Naive thymus-derived CD4-positive, alpha-beta T cell (primary cell): ENCODE results near the gene SHB. TPM values are rescaled to one million over a fixed set of nuclear protein-coding genes. Genes with fewer than 3 reads are reported as not detected.

ENCODE experiments used
- ATAC-seq: fragments of 150-1000 bp; cut with Tn5 transposase; 2 replicates; pipeline ENCODE4 v1.10.0; 2021; ENCODE audit warnings: mild to moderate bottlenecking, moderate library complexity
- CTCF ChIA-PET: fragments of 350-600 bp; sonication (Branson Sonifier 250); formaldehyde crosslinking; loops from one replicate; lab custom pipeline; 2021; ENCODE audit warnings: antibody characterized with exemption; lab: Charles Lee
- POLR2A ChIA-PET: fragments of 350-600 bp; sonication (Branson Sonifier 250); formaldehyde crosslinking; loops from one replicate; lab custom pipeline; 2021; ENCODE audit warnings: antibody characterized with exemption, inconsistent platforms; lab: Charles Lee
- DNase-seq, 9 donors: peaks; one replicate each; pipeline versions ENCODE4 v3.0.0 to v3.0.0-alpha.2; 2020 to 2022; ENCODE audit warnings: mixed read lengths in 1 of 9
- H3K27ac ChIP-seq: one replicate; pipeline ENCODE4 v1.7.0; 2013; ENCODE audit warnings: mild to moderate bottlenecking, low read depth, low read length, moderate library complexity
- H3K27me3 ChIP-seq, 2 donors: one replicate each; pipeline ENCODE4 v1.7.0; 2013; ENCODE audit warnings: low read length in 2 of 2, mild to moderate bottlenecking in 2 of 2, moderate library complexity in 2 of 2; ENCODE audit not compliant: control insufficient read depth in 2 of 2, insufficient read depth in 2 of 2
- H3K36me3 ChIP-seq, 3 experiments: 1 replicate in 2 of 3; 2 replicates in 1 of 3; pipeline ENCODE4 v1.7.0; 2013; ENCODE audit warnings: low read length in 3 of 3, mild to moderate bottlenecking in 3 of 3, moderate library complexity in 1 of 3; ENCODE audit not compliant: insufficient read depth in 3 of 3, control insufficient read depth in 2 of 3
- H3K4me1 ChIP-seq, 2 donors: one replicate each; pipeline ENCODE4 v1.7.0; 2013; ENCODE audit warnings: low read length in 2 of 2, mild to moderate bottlenecking in 2 of 2, moderate library complexity in 1 of 2; ENCODE audit not compliant: control insufficient read depth in 2 of 2, insufficient read depth in 2 of 2
- H3K4me3 ChIP-seq: 2 replicates; pipeline ENCODE4 v1.7.0; 2013; ENCODE audit warnings: mild to moderate bottlenecking, low read length
- H3K9me3 ChIP-seq, 3 experiments: 1 replicate in 2 of 3; 2 replicates in 1 of 3; pipeline ENCODE4 v1.7.0; 2013; ENCODE audit warnings: low read length in 3 of 3; ENCODE audit not compliant: control insufficient read depth in 2 of 3
- H3K27ac Mint-ChIP-seq, 9 donors: one replicate each; pipeline ENCODE4 v1.8.0; 2020 to 2022; ENCODE audit warnings: mixed read lengths in 9 of 9, mild to moderate bottlenecking in 8 of 9, moderate library complexity in 5 of 9, inconsistent platforms in 2 of 9
- H3K27me3 Mint-ChIP-seq, 5 donors: one replicate each; pipeline ENCODE4 v1.8.0; 2021 to 2022; ENCODE audit warnings: mixed read lengths in 5 of 5, mild to moderate bottlenecking in 1 of 5
- H3K36me3 Mint-ChIP-seq, 5 donors: one replicate each; pipeline ENCODE4 v1.8.0; 2020 to 2022; ENCODE audit warnings: mixed read lengths in 5 of 5, mild to moderate bottlenecking in 3 of 5, inconsistent platforms in 1 of 5
- H3K4me1 Mint-ChIP-seq, 7 donors: one replicate each; pipeline ENCODE4 v1.8.0; 2020 to 2022; ENCODE audit warnings: mixed read lengths in 7 of 7, mild to moderate bottlenecking in 3 of 7, inconsistent platforms in 1 of 7
- H3K4me3 Mint-ChIP-seq, 10 donors: one replicate each; pipeline ENCODE4 v1.8.0; 2020 to 2022; ENCODE audit warnings: mild to moderate bottlenecking in 10 of 10, mixed read lengths in 10 of 10, moderate library complexity in 6 of 10, inconsistent platforms in 2 of 10
- H3K9me3 Mint-ChIP-seq, 11 donors: one replicate each; pipeline ENCODE4 v1.8.0; 2020 to 2022; ENCODE audit warnings: mixed read lengths in 11 of 11, mild to moderate bottlenecking in 4 of 11, inconsistent platforms in 1 of 11, moderate library complexity in 1 of 11
- intact Hi-C, 2 donors: fragments of 100-400 bp; cut with micrococcal nuclease; formaldehyde crosslinking; loops; one replicate each; pipeline ENCODE4 v1.15.1; 2023
- polyA plus RNA-seq, 2 donors: library from polyadenylated mRNA; unstranded; fragments of 300-500 nt; fragmentation: Illumina TruSeq; gene quantifications; one replicate each; pipeline ENCODE4 v1.2.3, GENCODE V29; 2021
- total RNA-seq, 6 experiments: library from RNA in 5 of 6; stranded (reverse) in 5 of 6; gene quantifications; 1 replicate in 5 of 6; 2 replicates in 1 of 6; pipeline ENCODE4 v1.2.3 and lab custom pipeline; 2021 to 2026

The SHB gene
- total and polyA plus RNA-seq, 7 experiments from 2014 or later, result 0.15 to 2.0 (median 0.68) TPM

DNA sequence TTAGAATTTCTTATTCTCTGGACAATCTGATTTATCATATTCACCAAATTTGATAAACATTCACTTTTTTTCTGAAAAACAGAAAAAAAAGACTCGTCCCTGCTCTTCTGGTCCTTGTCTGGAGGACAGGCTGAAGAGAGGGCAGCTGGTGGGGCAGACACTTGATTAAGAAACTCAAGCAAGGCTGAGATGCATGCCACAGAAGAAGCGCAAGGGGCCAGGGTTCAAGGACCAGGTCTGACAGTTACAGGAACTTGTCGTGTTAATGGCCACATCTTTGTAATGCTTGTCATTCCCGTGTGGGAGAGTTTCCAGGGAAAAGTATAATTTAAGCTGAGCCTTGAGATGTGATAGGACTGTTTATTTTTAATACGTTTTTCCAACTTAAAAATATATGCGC lies 40.6 kb upstream of the SHB start:
- DNase-seq (no peak), ATAC-seq (no peak)
- Mint-ChIP-seq H3K4me3 (no peak overlapping the region), H3K4me1 (no peaks in the 10 kb centered on the region), H3K27me3 (peaks cover 9 to 20% (median 14%) of the 10 kb centered on the region in 5 donors), H3K36me3 (no peaks in the 10 kb centered on the region), H3K9me3 (peaks cover 0 to 2% (median 0%) of the 10 kb centered on the region in 11 donors), H3K27ac (no peak overlapping the region)
- Histone ChIP-seq H3K9me3 (no peaks in the 10 kb centered on the region), H3K36me3 (no peaks in the 10 kb centered on the region), H3K4me1 (no peaks in the 10 kb centered on the region), H3K4me3 (no peak overlapping the region), H3K27ac (no peak overlapping the region), H3K27me3 (no peaks in the 10 kb centered on the region)
- POLR2A ChIA-PET, result no interaction called here
- intact Hi-C loops, result no loop called here
- CTCF ChIA-PET, result interaction anchor here (0.7 kb wide), 1 partner anchor 22 kb away, joined by 3 read pairs; no protein-coding TSS in a partner anchor

DNA sequence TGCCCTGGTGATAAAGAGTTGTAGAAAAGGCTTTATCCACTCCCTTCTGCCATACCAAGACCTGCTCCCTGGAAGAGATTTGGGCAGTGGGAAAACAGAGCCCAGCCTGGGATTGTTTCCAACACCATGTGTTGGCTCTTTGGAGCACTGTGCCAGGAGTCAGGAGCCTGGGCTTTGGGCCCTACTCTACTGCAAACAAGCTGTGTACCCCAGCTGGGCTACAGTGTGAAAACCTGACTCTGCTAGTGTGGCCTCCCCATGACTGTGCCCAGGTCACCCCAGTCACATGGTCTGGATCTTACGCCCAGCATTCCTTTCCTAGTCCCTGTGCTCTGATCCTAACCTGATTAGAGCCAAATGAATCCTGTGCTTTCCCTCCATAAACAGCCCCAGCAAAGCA lies 39.3 kb upstream of the SHB start:
- no peak overlapping the region for H3K27ac Mint-ChIP-seq
- intact Hi-C loops, result no loop called here
- H3K4me1 Mint-ChIP-seq, result no peaks in the 10 kb centered on the region
- no peaks in the 10 kb centered on the region for H3K36me3 ChIP-seq
- H3K4me3 ChIP-seq, result no peak overlapping the region
- peaks cover 15 to 28% (median 22%) of the 10 kb centered on the region in 5 donors for H3K27me3 Mint-ChIP-seq
- CTCF ChIA-PET, result interaction anchor here (0.6 kb wide), 1 partner anchor 200 kb away, joined by 3 read pairs; no protein-coding TSS in a partner anchor
- no peaks in the 10 kb centered on the region for H3K36me3 Mint-ChIP-seq
- no peak overlapping the region for H3K4me3 Mint-ChIP-seq
- no peak for DNase-seq
- H3K9me3 ChIP-seq, result no peaks in the 10 kb centered on the region
- no peak overlapping the region for H3K27ac ChIP-seq
- H3K27me3 ChIP-seq, result no peaks in the 10 kb centered on the region
- POLR2A ChIA-PET, result no interaction called here
- no peak for ATAC-seq
- H3K4me1 ChIP-seq, result no peaks in the 10 kb centered on the region
- H3K9me3 Mint-ChIP-seq, result peaks cover 0 to 3% (median 0%) of the 10 kb centered on the region in 11 donors

DNA sequence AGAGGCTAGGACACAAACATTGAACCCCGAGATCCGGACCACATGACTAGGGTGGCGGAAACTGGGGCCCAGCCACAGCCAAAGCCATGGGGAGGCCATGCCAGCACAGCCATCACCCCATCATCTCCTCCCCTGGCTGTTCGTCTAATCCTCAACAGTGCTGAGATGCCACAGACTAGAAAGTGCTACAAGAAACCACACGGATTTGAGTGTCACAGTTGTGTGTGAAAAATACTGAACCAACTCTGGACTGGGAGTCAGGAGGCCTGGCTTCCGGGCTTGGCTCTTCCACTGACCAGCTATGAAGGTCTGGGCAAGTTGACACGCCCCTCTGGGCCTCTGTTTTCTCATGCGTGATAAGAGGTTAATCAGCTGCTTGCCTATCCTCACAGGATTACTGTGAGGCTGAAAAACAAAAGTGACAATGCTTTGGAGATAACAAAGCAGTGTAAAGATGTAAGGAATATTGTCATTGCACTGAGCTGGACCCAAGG lies 38.8 kb upstream of the SHB start:
- peaks cover 17 to 28% (median 20%) of the 10 kb centered on the region in 5 donors for H3K27me3 Mint-ChIP-seq
- no peak for DNase-seq

DNA sequence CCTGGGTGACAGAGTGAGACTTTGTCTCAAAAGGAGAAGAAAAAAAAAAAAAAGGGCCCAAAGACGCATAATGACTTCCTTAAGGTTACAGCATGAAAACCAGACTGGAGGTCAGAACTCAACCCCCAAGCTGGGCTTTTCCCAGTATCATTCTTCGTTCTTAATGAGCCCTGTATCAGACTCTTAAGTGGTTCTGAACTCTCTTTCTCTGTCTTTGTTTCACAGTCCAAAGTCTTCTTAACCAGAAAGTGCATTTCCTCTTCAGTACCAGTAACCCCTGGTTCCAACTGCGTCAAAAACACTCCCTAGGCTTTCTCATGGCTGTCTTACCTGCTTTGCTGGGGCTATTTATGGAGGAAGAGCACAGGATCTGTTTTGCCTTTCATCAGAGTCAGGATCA lies 38.4 kb upstream of the SHB start:
- H3K27ac ChIP-seq, result no peak overlapping the region
- POLR2A ChIA-PET, result no interaction called here
- DNase-seq (no peak), ATAC-seq (no peak)
- H3K27me3 Mint-ChIP-seq, result peaks cover 13 to 23% (median 17%) of the 10 kb centered on the region in 5 donors
- peaks cover 0 to 3% (median 0%) of the 10 kb centered on the region in 11 donors for H3K9me3 Mint-ChIP-seq
- no peaks in the 10 kb centered on the region for H3K36me3 ChIP-seq
- H3K4me1 Mint-ChIP-seq, result no peaks in the 10 kb centered on the region
- H3K4me3 Mint-ChIP-seq, result no peak overlapping the region
- no peaks in the 10 kb centered on the region for H3K9me3 ChIP-seq
- H3K36me3 Mint-ChIP-seq, result no peaks in the 10 kb centered on the region
- no peak overlapping the region for H3K4me3 ChIP-seq
- intact Hi-C loops, result no loop called here
- no peak overlapping the region for H3K27ac Mint-ChIP-seq
- no peaks in the 10 kb centered on the region for H3K27me3 ChIP-seq
- H3K4me1 ChIP-seq, result no peaks in the 10 kb centered on the region
- CTCF ChIA-PET, result no interaction called here

More for the DNA sequence above, 38.8 kb upstream of the SHB start:
- CTCF ChIA-PET, result no interaction called here
- POLR2A ChIA-PET, result no interaction called here
- no peaks in the 10 kb centered on the region for H3K9me3 ChIP-seq
- H3K36me3 ChIP-seq, result no peaks in the 10 kb centered on the region
- H3K27ac Mint-ChIP-seq, result no peak overlapping the region
- H3K4me3 Mint-ChIP-seq, result no peak overlapping the region
- H3K4me1 Mint-ChIP-seq, result no peaks in the 10 kb centered on the region
- ATAC-seq, result no peak
- H3K4me3 ChIP-seq, result no peak overlapping the region
- no peak overlapping the region for H3K27ac ChIP-seq
- peaks cover 0 to 3% (median 0%) of the 10 kb centered on the region in 11 donors for H3K9me3 Mint-ChIP-seq
- H3K36me3 Mint-ChIP-seq, result no peaks in the 10 kb centered on the region
- H3K27me3 ChIP-seq, result no peaks in the 10 kb centered on the region
- intact Hi-C loops, result no loop called here
- no peaks in the 10 kb centered on the region for H3K4me1 ChIP-seq

DNA sequence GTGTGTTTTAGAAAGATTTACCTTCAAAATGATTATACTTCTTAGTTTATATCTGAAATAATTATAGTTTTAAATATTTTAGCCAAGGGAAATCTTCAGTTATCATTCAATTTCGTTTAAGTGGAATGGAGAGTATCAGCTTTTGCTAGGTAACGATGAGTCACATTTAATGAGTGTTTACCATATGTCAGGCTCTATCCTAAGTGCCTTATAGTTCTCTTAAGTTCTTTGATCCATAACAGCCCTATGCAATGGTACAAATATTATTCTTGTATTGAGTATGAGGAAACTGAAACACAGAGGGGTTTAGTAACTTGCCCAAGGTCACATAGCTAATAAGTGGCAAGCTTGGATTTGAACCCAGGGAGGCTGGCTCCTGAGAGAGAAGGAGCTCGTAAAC lies 37.5 kb upstream of the SHB start:
- POLR2A ChIA-PET, result no interaction called here
- H3K36me3 ChIP-seq, result no peaks in the 10 kb centered on the region
- Mint-ChIP-seq H3K27ac (no peak overlapping the region), H3K4me1 (no peaks in the 10 kb centered on the region), H3K27me3 (peaks cover 11 to 21% (median 17%) of the 10 kb centered on the region in 5 donors), H3K36me3 (no peaks in the 10 kb centered on the region), H3K4me3 (no peak overlapping the region), H3K9me3 (peaks cover 0 to 3% (median 0%) of the 10 kb centered on the region in 11 donors)
- H3K4me3 ChIP-seq, result no peak overlapping the region
- H3K27me3 ChIP-seq, result no peaks in the 10 kb centered on the region
- no peaks in the 10 kb centered on the region for H3K9me3 ChIP-seq
- ATAC-seq, result no peak
- no peak overlapping the region for H3K27ac ChIP-seq
- H3K4me1 ChIP-seq, result no peaks in the 10 kb centered on the region
- CTCF ChIA-PET, result no interaction called here
- intact Hi-C loops, result no loop called here
- no peak for DNase-seq

DNA sequence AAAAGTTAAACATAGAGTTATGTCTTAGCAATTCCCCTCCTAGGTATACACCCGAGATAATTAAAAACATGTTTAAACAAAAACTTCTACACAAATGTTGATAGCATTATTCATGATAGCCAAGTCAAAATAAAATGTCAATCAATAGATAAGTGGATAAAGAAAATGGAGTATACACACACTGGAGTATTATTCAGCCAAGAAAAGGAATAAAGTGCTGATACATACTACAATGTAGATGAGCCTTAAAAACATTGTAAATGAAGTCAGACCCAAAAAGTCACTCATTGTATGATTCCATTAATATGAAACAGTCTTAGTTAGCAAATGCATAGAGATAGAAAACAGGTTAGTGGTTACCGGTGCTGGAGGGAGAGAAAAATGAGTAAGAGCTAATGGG lies 34.3 kb upstream of the SHB start:
- H3K4me3 Mint-ChIP-seq, result no peak overlapping the region
- no peaks in the 10 kb centered on the region for H3K4me1 Mint-ChIP-seq
- ATAC-seq (no peak), DNase-seq (no peak)
- no peak overlapping the region for H3K27ac ChIP-seq
- intact Hi-C loops, result no loop called here
- H3K36me3 Mint-ChIP-seq, result no peaks in the 10 kb centered on the region
- no peak overlapping the region for H3K27ac Mint-ChIP-seq
- H3K27me3 Mint-ChIP-seq, result peaks cover 22 to 32% (median 28%) of the 10 kb centered on the region in 5 donors
- CTCF ChIA-PET, result no interaction called here
- no peaks in the 10 kb centered on the region for H3K36me3 ChIP-seq
- no peaks in the 10 kb centered on the region for H3K27me3 ChIP-seq
- no peak overlapping the region for H3K4me3 ChIP-seq
- no peaks in the 10 kb centered on the region for H3K4me1 ChIP-seq
- H3K9me3 Mint-ChIP-seq, result peaks cover 0 to 3% (median 0%) of the 10 kb centered on the region in 11 donors
- POLR2A ChIA-PET, result no interaction called here
- no peaks in the 10 kb centered on the region for H3K9me3 ChIP-seq

DNA sequence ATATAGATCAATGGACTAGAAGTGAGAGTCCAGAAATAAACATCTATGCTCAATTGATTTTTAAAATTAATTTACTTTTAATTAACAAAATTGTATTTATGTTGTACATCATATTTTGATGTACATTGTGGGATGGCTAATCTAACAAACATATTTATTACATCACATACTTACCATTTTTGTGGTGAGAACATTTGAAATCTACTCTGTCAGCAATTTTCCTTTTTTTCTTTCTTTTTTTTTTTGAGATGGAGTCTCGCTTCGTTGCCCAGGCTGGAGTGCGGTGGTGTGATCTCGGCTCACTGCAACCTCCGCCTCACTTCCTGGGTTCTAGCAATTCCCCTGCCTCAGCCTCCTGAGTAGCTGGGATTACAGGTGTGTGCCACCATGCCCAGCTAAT lies 32.4 kb upstream of the SHB start:
- Histone ChIP-seq H3K27me3 (no peaks in the 10 kb centered on the region), H3K9me3 (no peaks in the 10 kb centered on the region), H3K4me3 (no peak overlapping the region), H3K4me1 (no peaks in the 10 kb centered on the region), H3K36me3 (no peaks in the 10 kb centered on the region), H3K27ac (no peak overlapping the region)
- H3K4me1 Mint-ChIP-seq, result no peaks in the 10 kb centered on the region
- H3K27me3 Mint-ChIP-seq, result peaks cover 24 to 35% (median 27%) of the 10 kb centered on the region in 5 donors
- H3K9me3 Mint-ChIP-seq, result peaks cover 0 to 3% (median 0%) of the 10 kb centered on the region in 11 donors
- intact Hi-C loops, result no loop called here
- ATAC-seq (no peak), DNase-seq (no peak)
- CTCF ChIA-PET, result no interaction called here
- no peaks in the 10 kb centered on the region for H3K36me3 Mint-ChIP-seq
- POLR2A ChIA-PET, result no interaction called here
- H3K27ac Mint-ChIP-seq, result no peak overlapping the region
- no peak overlapping the region for H3K4me3 Mint-ChIP-seq
